ENCODE results near the gene TLE4. TPM values are rescaled to one million over a fixed set of nuclear protein-coding genes. Genes with fewer than 3 reads are reported as not detected.

The TLE4 gene
- total and polyA plus RNA-seq, 2 of the 4 experiments (the other 2 are of a cell fraction), result 68.0 to 78.1 TPM

DNA sequence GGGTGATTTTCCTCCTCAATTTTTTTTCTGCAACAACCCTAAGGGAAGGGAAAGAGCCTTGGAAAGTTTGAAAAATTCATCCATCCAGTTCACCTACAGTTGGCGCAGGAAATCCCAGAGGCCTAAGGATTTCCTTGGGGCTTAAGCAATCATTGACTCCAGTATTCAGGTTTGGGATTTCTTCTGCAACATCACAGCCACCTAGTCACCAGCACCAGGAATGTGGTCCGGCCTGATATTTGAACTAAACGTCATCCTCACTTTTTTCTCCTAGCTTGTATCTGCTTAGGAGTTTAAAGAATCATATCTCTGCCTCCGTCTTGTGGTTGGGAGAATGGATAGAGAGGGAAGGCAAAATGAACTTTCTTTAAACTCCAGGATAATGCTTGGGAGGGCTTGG, 20.2 kb upstream of the TLE4 start:
- dilution Hi-C loops (cut with HindIII; ENCODE audit: low sequenced_read_pairs, unreplicated experiment), result no loop called here
- no TSS peak for BruUV-seq (replicated peaks)
- no peak overlapping the region for H3K4ac ChIP-seq (ENCODE audit: low read depth, low read length)
- H4K91ac ChIP-seq (ENCODE audit: insufficient read depth, low read depth, low read length), result no peak overlapping the region
- ATAC-seq (ENCODE audit: low read depth) (no peak), DNase-seq (no peak)
- no peak overlapping the region for H4K5ac ChIP-seq (ENCODE audit: low read depth, low read length)
- H3K9me3 ChIP-seq (ENCODE audit: control insufficient read depth, insufficient read depth, low read length), result 0 out of 2 replicates have a peak, but pooled peaks cover 3% of the 10 kb centered on the region
- H3K4me1 ChIP-seq (ENCODE audit: control insufficient read depth, insufficient read depth, low read length), result no peaks in the 10 kb centered on the region
- no peak overlapping the region for H2AK5ac ChIP-seq (ENCODE audit: low read depth, low read length)
- no peak overlapping the region for H2AFZ ChIP-seq (replicated peaks; ENCODE audit: low read length, poor library complexity)
- no peaks in the 10 kb centered on the region for H3K79me1 ChIP-seq (ENCODE audit: low read depth in 1 of 2, low read length in 2 of 2)
- H3K9ac ChIP-seq (ENCODE audit: low read depth, low read length), result no peak overlapping the region
- H3K27me3 ChIP-seq (ENCODE audit: control insufficient read depth, insufficient read depth, low read length), result no peaks in the 10 kb centered on the region
- no peak overlapping the region for H2AK9ac ChIP-seq (replicated peaks; ENCODE audit: low read depth, low read length, poor library complexity)
- H2BK20ac ChIP-seq (ENCODE audit: low read depth, low read length), result no peak overlapping the region
- no CpG with 5 or more reads among the region's 4 CpGs for WGBS, 2 experiments (ENCODE audit: extremely low coverage in 2 of 2, insufficient read length in 1 of 2)
- H2BK15ac ChIP-seq (ENCODE audit: low read depth, low read length), result no peak overlapping the region
- H4K8ac ChIP-seq (ENCODE audit: low read depth in 2 of 2, low read length in 2 of 2), result no peak overlapping the region
- in situ Hi-C loops (cut with MboI; ENCODE audit: low sequenced_read_pairs), result loop anchor here (25.0 kb wide), 2 partner anchors 414 to 964 kb away; no protein-coding TSS in a partner anchor
- H3K4me3 ChIP-seq (ENCODE audit: insufficient read depth, low read depth, low read length), result no peak overlapping the region
- H3K18ac ChIP-seq (ENCODE audit: low read depth, low read length), result no peak overlapping the region
- intact Hi-C loops (cut with micrococcal nuclease), result no loop called here
- H4K20me1 ChIP-seq (ENCODE audit: insufficient read depth, low read length), result no peaks in the 10 kb centered on the region
- ChIA-PET CTCF (interaction anchor here (0.7 kb wide), 1 partner anchor 153 kb away, joined by 3 read pairs; no protein-coding TSS in a partner anchor), POLR2A (ENCODE audit: unreplicated experiment) (no interaction called here)
- H3K56ac ChIP-seq (ENCODE audit: extremely low read depth, insufficient read depth, low read length), result no peak overlapping the region
- H3K9me1 ChIP-seq (ENCODE audit: insufficient read depth, low read length), result no peaks in the 10 kb centered on the region
- H3K4me2 ChIP-seq (ENCODE audit: low read depth, low read length), result no peak overlapping the region
- H3K27ac ChIP-seq (ENCODE audit: insufficient read depth, low read length), result no peak overlapping the region
- H3K36me3 ChIP-seq (ENCODE audit: control insufficient read depth, insufficient read depth, low read length), result no peaks in the 10 kb centered on the region
- TF ChIP-seq SMC3 (IDR thresholded peaks at IDR 0.05; ENCODE audit: low read depth, low read length), result no peak
- TF ChIP-seq NFE2L2 (IDR thresholded peaks at IDR 0.05; ENCODE audit: low read depth, low read length), result no peak
- no peak for TF ChIP-seq MAZ (IDR thresholded peaks at IDR 0.05; ENCODE audit: borderline replicate concordance, low read depth, low read length)
- TF ChIP-seq CHD1 (IDR thresholded peaks at IDR 0.05; ENCODE audit: low read depth, low read length), result no peak
- TF ChIP-seq RFX5 (IDR thresholded peaks at IDR 0.05; ENCODE audit: low read depth, low read length), result no peak
- TF ChIP-seq RCOR1 (IDR thresholded peaks at IDR 0.05; ENCODE audit: insufficient replicate concordance, low read length), result no peak
- TF ChIP-seq POLR2A (IDR thresholded peaks at IDR 0.05; ENCODE audit: low read depth, low read length), result no peak
- TF ChIP-seq MAFK (IDR thresholded peaks at IDR 0.05; ENCODE audit: low read depth, low read length), result no peak
- TF ChIP-seq RAD21 (IDR thresholded peaks at IDR 0.05; ENCODE audit: low read length), result no peak
- TF ChIP-seq BHLHE40 (IDR thresholded peaks at IDR 0.05; ENCODE audit: low read depth, low read length), result no peak
- TF ChIP-seq, protein P1, sequence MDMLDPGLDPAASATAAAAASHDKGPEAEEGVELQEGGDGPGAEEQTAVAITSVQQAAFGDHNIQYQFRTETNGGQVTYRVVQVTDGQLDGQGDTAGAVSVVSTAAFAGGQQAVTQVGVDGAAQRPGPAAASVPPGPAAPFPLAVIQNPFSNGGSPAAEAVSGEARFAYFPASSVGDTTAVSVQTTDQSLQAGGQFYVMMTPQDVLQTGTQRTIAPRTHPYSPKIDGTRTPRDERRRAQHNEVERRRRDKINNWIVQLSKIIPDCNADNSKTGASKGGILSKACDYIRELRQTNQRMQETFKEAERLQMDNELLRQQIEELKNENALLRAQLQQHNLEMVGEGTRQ (IDR thresholded peaks at IDR 0.05; ENCODE audit: low read depth, low read length), result no peak
- no peak for TF ChIP-seq MXI1 (IDR thresholded peaks at IDR 0.05; ENCODE audit: borderline replicate concordance, low read depth, low read length)
- TF ChIP-seq CEBPB (IDR thresholded peaks at IDR 0.05; ENCODE audit: low read depth, low read length), result no peak
- no peak for TF ChIP-seq ELK1 (IDR thresholded peaks at IDR 0.05; ENCODE audit: borderline replicate concordance, low read depth, low read length)
- no peak for TF ChIP-seq FOS (IDR thresholded peaks at IDR 0.05; ENCODE audit: low read depth, low read length)
- TF ChIP-seq CTCF (conservative IDR thresholded peaks at IDR 0.05; ENCODE audit: low read depth, low read length), result no peak
- no peak overlapping the region for H2BK5ac ChIP-seq (ENCODE audit: low read depth, low read length, poor library complexity, severe bottlenecking)
- no peak overlapping the region for H3K14ac ChIP-seq (replicated peaks; ENCODE audit: low read depth, low read length)
- H2BK120ac ChIP-seq (ENCODE audit: low read depth, low read length), result no peak overlapping the region
- no peak overlapping the region for H3K23ac ChIP-seq (ENCODE audit: low read depth, low read length)

Data from IMR-90 (cell line).